BLaER1 (cell line): Measurements from ENCODE around the gene CREB5.
A peak's percentile ranks its signal among the peaks of the same experiment; 100 is the strongest.

Experiments
- H3K27ac ChIP-seq: shearing (Covaris generic); formaldehyde crosslinking; 2 replicates; pipeline ENCODE4 v1.8.1; 2022
- H3K27me3 ChIP-seq: shearing (Covaris generic); formaldehyde crosslinking; 2 replicates; pipeline ENCODE4 v1.8.1; 2022
- H3K36me3 ChIP-seq: shearing (Covaris generic); formaldehyde crosslinking; 2 replicates; pipeline ENCODE4 v1.8.1; 2022
- H3K4me1 ChIP-seq: shearing (Covaris generic); formaldehyde crosslinking; 2 replicates; pipeline ENCODE4 v1.8.1; 2022
- H3K4me2 ChIP-seq: shearing (Covaris generic); formaldehyde crosslinking; 2 replicates; pipeline ENCODE4 v1.8.1; 2022
- H3K4me3 ChIP-seq: shearing (Covaris generic); formaldehyde crosslinking; 2 replicates; pipeline ENCODE4 v1.8.1; 2022
- H3K9ac ChIP-seq: shearing (Covaris generic); formaldehyde crosslinking; 2 replicates; pipeline ENCODE4 v1.8.1; 2022
- H3K9me3 ChIP-seq: shearing (Covaris generic); formaldehyde crosslinking; 2 replicates; pipeline ENCODE4 v1.8.1; 2022
- H4K20me1 ChIP-seq: shearing (Covaris generic); formaldehyde crosslinking; 2 replicates; pipeline ENCODE4 v1.8.1; 2022
- Cebpa-rat ChIP-seq: shearing (Covaris generic); IDR thresholded peaks from 2 replicates; pipeline ENCODE4 v1.8.1; 2022

CREB5 gene, protein sequence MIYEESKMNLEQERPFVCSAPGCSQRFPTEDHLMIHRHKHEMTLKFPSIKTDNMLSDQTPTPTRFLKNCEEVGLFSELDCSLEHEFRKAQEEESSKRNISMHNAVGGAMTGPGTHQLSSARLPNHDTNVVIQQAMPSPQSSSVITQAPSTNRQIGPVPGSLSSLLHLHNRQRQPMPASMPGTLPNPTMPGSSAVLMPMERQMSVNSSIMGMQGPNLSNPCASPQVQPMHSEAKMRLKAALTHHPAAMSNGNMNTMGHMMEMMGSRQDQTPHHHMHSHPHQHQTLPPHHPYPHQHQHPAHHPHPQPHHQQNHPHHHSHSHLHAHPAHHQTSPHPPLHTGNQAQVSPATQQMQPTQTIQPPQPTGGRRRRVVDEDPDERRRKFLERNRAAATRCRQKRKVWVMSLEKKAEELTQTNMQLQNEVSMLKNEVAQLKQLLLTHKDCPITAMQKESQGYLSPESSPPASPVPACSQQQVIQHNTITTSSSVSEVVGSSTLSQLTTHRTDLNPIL

DNA sequence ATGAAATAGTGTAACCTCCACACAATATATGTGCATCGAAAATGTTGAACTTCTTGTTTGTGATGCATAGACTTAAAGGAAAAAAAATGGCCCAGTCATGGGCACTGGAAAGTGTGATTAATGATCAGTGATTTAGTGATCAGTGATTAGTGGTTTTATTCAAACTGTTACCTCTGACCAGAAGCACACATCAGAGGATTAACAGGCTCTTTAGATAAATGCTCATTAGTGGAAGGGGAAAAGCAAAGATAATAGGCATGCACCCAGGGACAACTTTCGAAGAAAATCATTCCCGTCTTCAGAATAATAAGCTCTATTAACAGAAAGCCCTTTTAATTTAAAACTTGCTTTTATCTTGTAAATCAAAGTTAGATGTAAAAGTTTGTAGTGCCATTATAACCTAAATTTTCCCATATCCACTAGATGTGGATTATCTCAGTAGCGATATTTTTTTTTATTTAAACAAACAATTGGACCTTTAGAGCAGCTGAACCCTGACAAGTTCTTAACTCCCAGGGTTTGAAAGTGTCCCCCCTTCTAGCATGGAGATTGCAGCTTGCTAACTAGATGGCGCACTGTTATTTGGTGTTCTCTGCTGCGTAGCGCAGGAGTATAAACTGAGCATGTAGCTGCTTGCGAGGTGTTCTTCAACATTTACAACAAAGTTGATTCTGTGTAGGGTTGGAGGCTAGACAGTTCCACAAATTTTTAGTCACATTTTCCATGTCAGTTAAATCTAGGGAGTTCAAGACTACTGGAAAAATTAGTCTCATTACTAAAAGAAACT lies at the start of gene CREB5:
Gene CREB5 (plus strand): TSS at position 643 of the 787 bp plus-strand sequence. CDS start 397 bp downstream, outside the sequence.
- Histone ChIP-seq H3K4me2 (peak within 1 kb of the TSS; percentile 96), H3K9me3 (0 out of 2 replicates have a peak, but pooled peaks cover 4% of the 10 kb centered on the region), H3K36me3 (no peaks in the 10 kb centered on the region), H4K20me1 (peaks cover 8% of the 10 kb centered on the region; the same call in 1 of the 2 replicates), H3K4me3 (no peak within 1 kb of the TSS), H3K27ac (no peak within 1 kb of the TSS), H3K27me3 (peaks cover 52% of the 10 kb centered on the region), H3K9ac (no peak within 1 kb of the TSS), H3K4me1 (peaks cover 24% of the 10 kb centered on the region)
- no peak for TF ChIP-seq Cebpa-rat

DNA sequence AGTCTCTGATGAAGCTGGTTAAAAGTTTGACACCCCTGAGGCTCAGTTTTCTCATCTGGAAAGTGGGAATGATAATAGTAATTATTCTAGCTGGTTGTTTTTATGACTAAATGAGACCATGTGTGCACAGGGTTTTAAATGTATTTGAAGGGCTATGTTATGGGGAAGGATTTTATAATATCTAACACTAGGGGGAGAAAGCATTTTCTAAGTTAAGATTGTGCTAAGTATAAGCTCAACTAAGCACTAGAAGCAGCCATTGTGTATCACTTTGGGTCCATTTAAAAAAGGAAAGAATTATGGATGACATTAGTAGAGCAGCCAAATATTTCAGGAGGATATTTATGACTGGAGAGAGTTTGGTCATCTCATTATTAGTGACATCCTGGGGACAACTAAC lies 49.5 kb upstream of the CREB5 start:
- H3K4me1 ChIP-seq = peaks cover 20% of the 10 kb centered on the region
- H3K27ac ChIP-seq = no peak overlapping the region
- no peaks in the 10 kb centered on the region for H4K20me1 ChIP-seq
- no peak overlapping the region for H3K4me2 ChIP-seq
- H3K9ac ChIP-seq = no peak overlapping the region
- H3K4me3 ChIP-seq = no peak overlapping the region
- no peaks in the 10 kb centered on the region for H3K27me3 ChIP-seq
- peaks cover 7% of the 10 kb centered on the region; the same call in 1 of the 2 replicates for H3K9me3 ChIP-seq
- TF ChIP-seq Cebpa-rat = no peak
- H3K36me3 ChIP-seq = no peaks in the 10 kb centered on the region

DNA sequence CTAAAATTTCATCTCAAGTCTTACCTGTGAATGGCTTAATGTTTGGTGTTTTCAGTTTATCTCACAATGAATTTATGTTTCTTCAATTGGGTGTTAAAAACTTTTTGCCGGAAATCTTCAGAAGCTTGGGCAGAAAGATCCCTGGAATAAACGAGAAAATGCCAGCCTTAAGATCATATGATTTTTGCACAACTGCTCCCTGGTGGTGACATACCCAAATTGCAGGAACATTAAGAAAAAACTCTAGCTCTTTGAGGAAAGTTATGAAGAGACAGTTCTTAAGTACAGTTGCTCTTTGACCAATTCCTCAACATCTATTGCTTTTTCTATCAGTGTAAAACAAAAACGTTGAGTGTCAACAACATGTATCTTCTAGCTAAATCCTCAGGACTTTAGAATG lies 48.2 kb upstream of the CREB5 start:
- Histone ChIP-seq H3K4me3 (no peak overlapping the region), H4K20me1 (no peaks in the 10 kb centered on the region), H3K27ac (no peak overlapping the region), H3K4me2 (no peak overlapping the region), H3K4me1 (peaks cover 20% of the 10 kb centered on the region), H3K27me3 (no peaks in the 10 kb centered on the region), H3K36me3 (no peaks in the 10 kb centered on the region), H3K9ac (no peak overlapping the region), H3K9me3 (peaks cover 7% of the 10 kb centered on the region; the same call in 1 of the 2 replicates)
- no peak for TF ChIP-seq Cebpa-rat

DNA sequence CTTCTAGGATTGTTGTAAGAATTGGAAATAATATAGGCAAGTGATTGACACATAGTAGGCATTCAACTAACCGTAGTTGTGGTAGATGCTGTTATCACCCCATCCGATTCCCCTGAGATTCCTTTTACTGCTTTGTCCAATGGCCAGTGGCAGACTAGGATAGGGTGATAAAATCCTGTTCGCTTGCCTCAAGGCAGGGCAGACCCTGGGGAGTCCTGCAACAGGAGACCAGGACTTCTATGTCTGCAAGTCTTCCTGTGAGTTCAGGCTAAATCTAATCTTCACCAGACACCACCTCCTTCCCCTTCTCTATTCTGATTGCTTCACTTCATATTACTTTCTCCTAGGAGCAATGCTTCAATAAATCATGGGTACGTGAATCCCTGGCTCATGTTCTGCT lies 42.8 kb upstream of the CREB5 start:
- Histone ChIP-seq H4K20me1 (no peaks in the 10 kb centered on the region), H3K27me3 (no peaks in the 10 kb centered on the region), H3K4me2 (no peak overlapping the region), H3K4me3 (no peak overlapping the region), H3K9ac (no peak overlapping the region), H3K27ac (no peak overlapping the region), H3K36me3 (no peaks in the 10 kb centered on the region), H3K9me3 (peaks cover 3% of the 10 kb centered on the region; the same call in 1 of the 2 replicates), H3K4me1 (no peaks in the 10 kb centered on the region)
- TF ChIP-seq Cebpa-rat = no peak

DNA sequence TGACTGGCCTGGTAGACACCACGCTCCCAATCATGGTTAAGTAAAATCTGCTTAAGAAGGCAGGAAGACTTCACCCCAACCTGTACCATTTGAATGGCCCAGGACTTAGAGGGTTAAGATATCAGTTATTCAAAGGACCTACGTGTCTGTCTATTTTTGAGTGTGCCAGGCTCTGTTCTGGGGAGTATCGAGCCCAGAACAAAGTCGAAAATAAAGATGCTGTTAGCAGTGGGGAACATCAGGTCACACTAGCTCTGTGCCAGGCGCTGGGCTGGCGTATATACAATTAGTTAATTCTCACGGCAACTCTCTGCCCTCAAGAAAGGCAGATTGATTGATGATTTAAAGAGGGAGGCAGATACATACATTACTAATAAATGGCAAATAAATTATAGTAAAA lies 40.5 kb upstream of the CREB5 start:
- Histone ChIP-seq H3K27ac (no peak overlapping the region), H3K4me1 (no peaks in the 10 kb centered on the region), H3K4me2 (no peak overlapping the region), H4K20me1 (no peaks in the 10 kb centered on the region), H3K36me3 (no peaks in the 10 kb centered on the region), H3K9me3 (no peaks in the 10 kb centered on the region), H3K27me3 (no peaks in the 10 kb centered on the region), H3K4me3 (no peak overlapping the region), H3K9ac (no peak overlapping the region)
- TF ChIP-seq Cebpa-rat = no peak

DNA sequence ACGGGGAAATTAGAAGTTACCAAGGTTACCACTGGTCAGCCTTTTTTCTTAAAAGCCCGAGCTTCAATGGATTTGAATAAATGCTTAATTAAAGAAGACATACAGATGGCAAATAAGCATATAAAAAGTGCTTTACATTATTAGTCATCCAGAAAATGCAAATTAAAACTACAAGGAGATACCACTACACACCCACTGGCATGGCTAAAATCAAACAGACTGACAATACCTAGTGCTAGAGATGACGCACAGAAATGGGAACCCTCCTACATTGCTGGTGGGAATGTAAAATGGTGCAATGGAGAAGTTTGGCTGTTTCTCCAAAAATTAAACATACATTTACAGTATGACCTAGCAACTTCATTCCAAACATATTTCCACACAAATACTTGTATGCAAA lies 38.3 kb upstream of the CREB5 start:
- Histone ChIP-seq H3K4me2 (no peak overlapping the region), H4K20me1 (no peaks in the 10 kb centered on the region), H3K9ac (no peak overlapping the region), H3K4me3 (no peak overlapping the region), H3K4me1 (no peaks in the 10 kb centered on the region), H3K27me3 (no peaks in the 10 kb centered on the region), H3K36me3 (no peaks in the 10 kb centered on the region), H3K9me3 (no peaks in the 10 kb centered on the region), H3K27ac (no peak overlapping the region)
- TF ChIP-seq Cebpa-rat = no peak

DNA sequence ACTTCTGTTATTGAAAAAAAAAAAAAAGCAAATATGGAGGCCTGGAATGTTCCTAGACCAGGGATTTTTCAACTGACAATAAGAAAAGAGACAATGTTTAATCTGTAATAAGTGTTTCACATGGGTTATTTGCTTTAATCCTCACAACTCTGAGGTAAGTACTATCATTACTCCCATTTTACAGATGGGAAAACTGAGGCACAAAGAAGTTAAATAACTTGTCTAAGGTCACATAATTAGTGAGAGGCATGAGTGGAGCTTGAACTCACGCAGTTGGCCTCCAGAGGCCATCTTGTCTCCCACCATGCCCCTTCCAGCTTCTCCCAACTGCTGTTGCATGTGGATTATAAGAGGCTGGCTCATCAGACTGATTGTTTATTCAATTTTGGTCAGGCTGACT lies 36.6 kb upstream of the CREB5 start:
- no peaks in the 10 kb centered on the region for H3K9me3 ChIP-seq
- TF ChIP-seq Cebpa-rat = no peak
- no peaks in the 10 kb centered on the region for H3K36me3 ChIP-seq
- no peaks in the 10 kb centered on the region for H4K20me1 ChIP-seq
- H3K4me1 ChIP-seq = no peaks in the 10 kb centered on the region
- H3K27me3 ChIP-seq = no peaks in the 10 kb centered on the region
- H3K4me2 ChIP-seq = no peak overlapping the region
- no peak overlapping the region for H3K4me3 ChIP-seq
- H3K9ac ChIP-seq = no peak overlapping the region
- H3K27ac ChIP-seq = no peak overlapping the region

DNA sequence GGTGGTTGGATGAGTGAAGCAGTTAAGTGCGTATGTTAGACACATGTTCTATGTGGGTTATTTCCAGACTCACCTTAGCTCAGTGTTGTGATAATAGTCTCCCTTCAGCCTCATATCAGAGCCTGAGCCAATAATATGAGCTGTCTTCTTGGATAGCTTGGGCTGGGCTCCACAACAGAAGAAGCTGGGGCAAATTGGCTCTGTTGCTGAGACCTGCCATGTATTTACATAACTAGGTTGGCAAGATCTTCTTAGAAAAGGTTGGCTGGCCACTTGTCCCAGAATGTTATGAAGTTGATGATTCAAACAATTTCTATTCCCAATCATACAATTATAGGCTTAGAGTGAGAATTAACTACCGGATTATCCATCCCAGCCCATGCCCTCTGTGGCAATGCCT lies 35.7 kb upstream of the CREB5 start:
- Histone ChIP-seq H3K9me3 (no peaks in the 10 kb centered on the region), H4K20me1 (no peaks in the 10 kb centered on the region), H3K27ac (no peak overlapping the region), H3K27me3 (no peaks in the 10 kb centered on the region), H3K4me3 (no peak overlapping the region), H3K9ac (no peak overlapping the region), H3K4me1 (no peaks in the 10 kb centered on the region), H3K4me2 (no peak overlapping the region), H3K36me3 (no peaks in the 10 kb centered on the region)
- TF ChIP-seq Cebpa-rat = no peak

DNA sequence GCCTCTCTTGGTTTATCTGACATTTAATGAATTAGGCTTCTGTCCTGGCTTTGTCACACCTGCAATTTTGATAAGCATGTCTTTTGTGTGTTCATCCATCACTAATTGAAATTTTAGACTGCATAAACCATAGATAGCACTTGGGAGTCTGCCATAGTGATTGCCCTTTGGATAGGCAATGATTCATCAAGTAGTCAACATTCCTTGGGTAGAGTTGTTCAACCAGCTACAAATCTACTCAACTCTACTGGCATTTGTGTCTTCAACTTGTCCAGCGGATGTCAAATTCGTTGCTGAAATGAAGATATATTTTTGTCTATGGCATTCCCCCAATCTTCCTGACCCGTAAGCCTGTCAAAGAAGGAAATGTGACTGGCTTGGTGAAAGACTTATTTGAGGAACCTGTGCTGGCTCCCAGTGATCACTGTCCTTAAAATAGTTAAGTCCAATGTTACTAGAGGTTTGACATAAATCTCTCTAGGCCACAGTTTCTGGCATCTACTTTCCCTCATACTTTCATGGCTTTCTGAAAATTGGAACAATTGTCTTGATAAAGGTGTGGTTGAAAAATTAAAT lies 33.7 kb upstream of the CREB5 start:
- TF ChIP-seq Cebpa-rat = no peak
- H3K27me3 ChIP-seq = no peaks in the 10 kb centered on the region

More for the DNA sequence above, 33.7 kb upstream of the CREB5 start:
- Histone ChIP-seq H3K4me2 (no peak overlapping the region), H3K9me3 (no peaks in the 10 kb centered on the region), H3K4me3 (no peak overlapping the region), H3K27ac (no peak overlapping the region), H4K20me1 (no peaks in the 10 kb centered on the region), H3K36me3 (no peaks in the 10 kb centered on the region), H3K9ac (no peak overlapping the region), H3K4me1 (no peaks in the 10 kb centered on the region)
